LNCaP clone FGC (cell line): ENCODE measurements around the gene RNF4.

Source experiments
- DNase-seq: peaks from one replicate; pipeline ENCODE4 v3.0.0-alpha.2; 2011; ENCODE audit warnings: low read depth
- H3K4me3 ChIP-seq: 2 replicates; pipeline ENCODE4 v1.5.1; 2011; ENCODE audit warnings: mild to moderate bottlenecking, low read depth, low read length, control low read depth
- TF ChIP-seq, protein P1 (sequence below): IDR thresholded peaks from 2 replicates; pipeline ENCODE4 v1.5.1; 2012; ENCODE audit warnings: mild to moderate bottlenecking; ENCODE audit not compliant: control insufficient read depth, insufficient read depth; ENCODE audit errors: extremely low read depth

The RNF4 gene

DNA sequence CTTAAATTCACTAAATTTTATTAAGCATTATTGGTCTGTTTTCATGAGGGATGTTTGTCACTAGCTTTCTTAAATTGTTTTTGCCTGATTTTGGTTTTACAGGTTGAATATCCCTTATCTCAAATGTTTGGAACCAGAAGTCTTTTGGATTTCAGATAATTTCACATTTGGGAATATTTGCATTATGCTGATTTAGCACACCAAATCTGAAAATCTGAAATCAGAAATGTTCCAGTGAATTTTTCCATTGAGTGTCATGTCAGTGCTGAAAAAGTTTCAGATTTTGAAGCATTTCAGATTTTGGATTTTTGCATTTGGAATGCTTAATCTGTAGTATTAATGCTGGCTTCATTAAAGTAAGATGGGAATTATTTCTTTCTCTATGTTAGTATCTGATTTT, 82.2 kb downstream of the RNF4 start:
- no peak for DNase-seq
- TF ChIP-seq, protein P1, sequence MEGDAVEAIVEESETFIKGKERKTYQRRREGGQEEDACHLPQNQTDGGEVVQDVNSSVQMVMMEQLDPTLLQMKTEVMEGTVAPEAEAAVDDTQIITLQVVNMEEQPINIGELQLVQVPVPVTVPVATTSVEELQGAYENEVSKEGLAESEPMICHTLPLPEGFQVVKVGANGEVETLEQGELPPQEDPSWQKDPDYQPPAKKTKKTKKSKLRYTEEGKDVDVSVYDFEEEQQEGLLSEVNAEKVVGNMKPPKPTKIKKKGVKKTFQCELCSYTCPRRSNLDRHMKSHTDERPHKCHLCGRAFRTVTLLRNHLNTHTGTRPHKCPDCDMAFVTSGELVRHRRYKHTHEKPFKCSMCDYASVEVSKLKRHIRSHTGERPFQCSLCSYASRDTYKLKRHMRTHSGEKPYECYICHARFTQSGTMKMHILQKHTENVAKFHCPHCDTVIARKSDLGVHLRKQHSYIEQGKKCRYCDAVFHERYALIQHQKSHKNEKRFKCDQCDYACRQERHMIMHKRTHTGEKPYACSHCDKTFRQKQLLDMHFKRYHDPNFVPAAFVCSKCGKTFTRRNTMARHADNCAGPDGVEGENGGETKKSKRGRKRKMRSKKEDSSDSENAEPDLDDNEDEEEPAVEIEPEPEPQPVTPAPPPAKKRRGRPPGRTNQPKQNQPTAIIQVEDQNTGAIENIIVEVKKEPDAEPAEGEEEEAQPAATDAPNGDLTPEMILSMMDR = no peak
- H3K4me3 ChIP-seq = no peak overlapping the region

DNA sequence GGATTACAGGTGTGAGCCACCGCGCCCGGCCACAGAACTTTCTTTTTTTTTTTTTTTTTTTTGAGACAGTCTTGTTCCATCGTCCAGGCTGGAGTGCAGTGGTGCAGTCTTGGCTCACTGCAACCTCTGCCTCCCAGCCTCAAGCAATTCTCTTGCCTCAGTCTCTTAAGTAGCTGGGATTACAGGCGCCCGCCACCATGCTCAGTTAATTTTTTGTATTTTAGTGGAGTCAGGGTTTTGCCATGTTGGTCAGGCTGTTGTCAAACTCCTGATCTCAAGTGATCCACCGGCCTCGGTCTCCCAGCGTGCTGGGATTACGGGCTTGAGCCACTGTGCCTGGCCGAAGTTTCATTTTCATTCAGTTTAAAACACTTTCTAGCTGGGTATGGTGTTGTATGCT, 83.9 kb downstream of the RNF4 start:
- TF ChIP-seq, protein P1 = no peak
- DNase-seq = no peak
- no peak overlapping the region for H3K4me3 ChIP-seq

DNA sequence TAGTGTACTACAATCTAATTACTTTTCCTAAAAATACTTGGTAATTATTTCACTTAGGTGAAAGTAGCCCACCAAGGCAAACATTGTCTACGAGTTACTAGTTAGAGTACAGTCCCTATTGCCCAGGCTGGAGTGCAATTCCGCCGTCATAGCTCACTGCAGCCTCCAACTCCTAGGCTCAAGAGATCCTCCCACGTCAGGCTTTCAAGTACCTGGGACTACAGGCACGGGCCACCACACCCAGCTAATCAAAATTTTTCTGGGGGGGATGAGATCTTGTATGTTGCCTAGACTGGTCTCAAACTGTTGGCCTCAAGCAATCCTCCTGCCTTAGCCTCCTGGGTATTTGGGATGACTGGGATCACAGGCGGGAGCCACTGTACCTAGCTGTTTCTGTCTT, 89.4 kb downstream of the RNF4 start:
- no peak overlapping the region for H3K4me3 ChIP-seq
- TF ChIP-seq, protein P1 = no peak
- DNase-seq = no peak

DNA sequence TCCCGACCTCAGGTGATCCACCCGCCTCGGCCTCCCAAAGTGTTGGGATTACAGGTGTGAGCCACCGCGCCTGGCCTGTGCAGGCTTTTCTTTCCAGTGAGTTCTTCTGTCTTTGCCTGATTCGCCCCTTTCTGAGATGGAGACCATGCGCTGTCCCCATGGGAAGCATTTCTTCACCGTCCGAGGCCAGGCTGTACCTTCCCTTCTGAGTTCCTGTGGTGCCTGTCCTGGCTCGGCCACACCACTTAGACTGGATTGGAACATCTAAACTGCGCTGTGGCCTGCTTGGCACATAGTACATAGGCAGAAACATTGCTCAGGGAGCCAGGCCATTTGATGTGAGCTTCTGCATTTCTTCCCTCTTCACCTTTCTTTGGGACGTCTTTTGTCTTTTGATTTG, 91.3 kb downstream of the RNF4 start:
- TF ChIP-seq, protein P1 = no peak

More for the DNA sequence above, 91.3 kb downstream of the RNF4 start:
- no peak for DNase-seq
- H3K4me3 ChIP-seq = no peak overlapping the region
